PC-3 (cell line): ENCODE data around the gene GP1BB. TPM values are rescaled to one million over a fixed set of nuclear protein-coding genes. Genes with fewer than 3 reads are reported as not detected.
A peak's percentile ranks its signal among the peaks of the same experiment; 100 is the strongest.

Experiments
- ATAC-seq: fragments of 200-7000 bp; cut with Tn5 transposase; 2 replicates; pipeline ENCODE4 v1.9.1; 2020; ENCODE audit warnings: mild to moderate bottlenecking, moderate library complexity
- BruUV-seq: library from RNA; stranded (reverse); fragments of 400-500 nt; replicated peaks from 2 replicates; lab custom pipeline; 2021; lab: Mats Ljungman, UMichigan
- CTCF ChIA-PET: fragments of 300-600 bp; sonication (Branson Sonifier 250); formaldehyde crosslinking; loops from one replicate; lab custom pipeline; 2022; ENCODE audit warnings: antibody characterized with exemption; lab: Charles Lee
- POLR2A ChIA-PET: fragments of 300-600 bp; sonication (Branson Sonifier 250); formaldehyde crosslinking; loops from one replicate; lab custom pipeline; 2022; ENCODE audit warnings: antibody characterized with exemption; ENCODE audit not compliant: unreplicated experiment; lab: Charles Lee
- DNase-seq: peaks from one replicate; pipeline ENCODE4 v3.0.0-alpha.2; 2015
- H2AFZ ChIP-seq: fragments of 300-600 bp; sonication (generic); 2 replicates; pipeline ENCODE4 v1.6.0; 2016; ENCODE audit warnings: antibody characterized with exemption, low read length
- H3F3A ChIP-seq: fragments of 300-600 bp; sonication (generic); one replicate; pipeline ENCODE4 v1.6.0; 2017; ENCODE audit warnings: antibody characterized with exemption, low read length, control low read depth, mild to moderate bottlenecking; ENCODE audit not compliant: unreplicated experiment
- H3K27ac ChIP-seq: fragments of 300-600 bp; sonication (generic); 2 replicates; pipeline ENCODE4 v1.5.1; 2016; ENCODE audit warnings: mild to moderate bottlenecking, low read length
- H3K27me3 ChIP-seq: fragments of 300-600 bp; sonication (generic); 2 replicates; pipeline ENCODE4 v1.6.1; 2016; ENCODE audit warnings: low read length, mixed read lengths
- H3K36me3 ChIP-seq: fragments of 300-600 bp; sonication (generic); 2 replicates; pipeline ENCODE4 v1.6.1; 2016; ENCODE audit warnings: low read depth, mixed run types, low read length, mixed read lengths
- H3K4me1 ChIP-seq: fragments of 300-600 bp; sonication (generic); 2 replicates; pipeline ENCODE4 v1.5.1; 2016; ENCODE audit warnings: low read length; ENCODE audit not compliant: insufficient read depth
- H3K4me2 ChIP-seq: fragments of 300-600 bp; sonication (generic); 2 replicates; pipeline ENCODE4 v1.6.0; 2016; ENCODE audit warnings: low read length
- H3K4me3 ChIP-seq: fragments of 300-600 bp; sonication (generic); 2 replicates; pipeline ENCODE4 v1.5.1; 2016; ENCODE audit warnings: mild to moderate bottlenecking, low read length, mixed read lengths
- H3K79me2 ChIP-seq: fragments of 300-600 bp; sonication (generic); 2 replicates; pipeline ENCODE4 v1.6.1; 2017; ENCODE audit warnings: low read length, mixed read lengths
- H3K9ac ChIP-seq: fragments of 300-600 bp; sonication (generic); 2 replicates; pipeline ENCODE4 v1.6.0; 2016; ENCODE audit warnings: mild to moderate bottlenecking, low read length
- H3K9me2 ChIP-seq: fragments of 300-600 bp; sonication (generic); replicated peaks from 2 replicates; pipeline ENCODE4 v1.6.1; 2016; ENCODE audit warnings: mixed run types, low read length, mixed read lengths
- H3K9me3 ChIP-seq: fragments of 300-600 bp; sonication (generic); 2 replicates; pipeline ENCODE4 v1.6.1; 2016; ENCODE audit warnings: low read length, mixed read lengths
- H4K20me1 ChIP-seq: fragments of 300-600 bp; sonication (generic); 2 replicates; pipeline ENCODE4 v1.6.1; 2016; ENCODE audit warnings: low read length, mixed read lengths
- EZH2 ChIP-seq: fragments of 300-600 bp; sonication (generic); IDR thresholded peaks from one replicate; pipeline ENCODE4 v1.6.1; 2017; ENCODE audit warnings: antibody characterized with exemption, mild to moderate bottlenecking, low read length; ENCODE audit not compliant: unreplicated experiment
- EZH2phosphoT487 ChIP-seq: fragments of 300-600 bp; sonication (generic); IDR thresholded peaks from 2 replicates; pipeline ENCODE4 v1.6.1; 2018; ENCODE audit warnings: mild to moderate bottlenecking, antibody characterized with exemption, low read length, borderline replicate concordance
- intact Hi-C: fragments of 100-400 bp; cut with micrococcal nuclease; formaldehyde crosslinking; loops from 2 replicates; pipeline ENCODE4 v1.9.0; 2023
- total RNA-seq: library from RNA; depleted of rRNA; stranded (reverse); fragments of >200 nt; gene quantifications from 2 replicates; pipeline ENCODE4 v1.2.3, GENCODE V29; 2014
- TF ChIP-seq, protein P1 (sequence below): fragments of 300-600 bp; sonication (generic); conservative IDR thresholded peaks from 2 replicates; pipeline ENCODE4 v1.5.1; 2017; ENCODE audit warnings: antibody characterized with exemption, low read depth, mild to moderate bottlenecking, low read length

Gene GP1BB
- total RNA-seq, 1 experiment from 2014 or later = 0.80 TPM

DNA sequence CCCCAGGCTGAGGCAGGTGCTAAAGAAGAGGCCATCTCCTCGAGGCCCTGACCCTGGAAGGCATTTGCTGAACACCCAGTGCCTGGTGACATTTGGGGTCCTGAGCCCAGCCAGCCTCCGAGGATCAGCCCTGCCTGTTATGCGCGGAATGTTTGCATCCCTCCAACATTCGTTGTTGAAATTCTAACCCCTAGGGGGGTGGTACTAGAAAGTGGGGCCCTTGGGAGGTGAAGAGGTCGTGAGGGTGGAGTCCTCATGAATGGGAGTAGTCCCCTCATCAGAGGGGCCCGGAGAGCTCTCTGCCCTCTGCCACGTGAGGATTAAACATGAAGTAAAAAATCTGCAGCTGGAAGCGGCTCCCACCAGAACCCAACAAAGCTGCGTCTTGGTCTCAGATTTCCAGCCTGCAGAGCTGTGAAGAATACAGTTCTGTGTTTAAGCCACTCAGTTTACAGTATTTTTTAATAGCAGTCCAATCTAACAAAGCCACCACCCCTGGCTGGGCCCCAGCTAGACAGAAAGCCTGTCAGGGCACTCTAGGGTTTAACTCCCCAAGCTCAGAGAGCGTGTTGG, 44.3 kb upstream of the GP1BB start:
- Histone ChIP-seq H4K20me1 (no peaks in the 10 kb centered on the region), H3K9me2 (no peaks in the 10 kb centered on the region), H3K36me3 (no peaks in the 10 kb centered on the region), H3K9me3 (no peaks in the 10 kb centered on the region), H3K27ac (no peak overlapping the region), H2AFZ (no peak overlapping the region), H3K9ac (no peak overlapping the region), H3K4me1 (no peaks in the 10 kb centered on the region), H3F3A (no peaks in the 10 kb centered on the region), H3K4me3 (no peak overlapping the region), H3K79me2 (no peaks in the 10 kb centered on the region), H3K27me3 (no peaks in the 10 kb centered on the region), H3K4me2 (no peak overlapping the region)
- TF ChIP-seq EZH2phosphoT487 = no peak
- no peak for TF ChIP-seq EZH2
- TF ChIP-seq, protein P1, sequence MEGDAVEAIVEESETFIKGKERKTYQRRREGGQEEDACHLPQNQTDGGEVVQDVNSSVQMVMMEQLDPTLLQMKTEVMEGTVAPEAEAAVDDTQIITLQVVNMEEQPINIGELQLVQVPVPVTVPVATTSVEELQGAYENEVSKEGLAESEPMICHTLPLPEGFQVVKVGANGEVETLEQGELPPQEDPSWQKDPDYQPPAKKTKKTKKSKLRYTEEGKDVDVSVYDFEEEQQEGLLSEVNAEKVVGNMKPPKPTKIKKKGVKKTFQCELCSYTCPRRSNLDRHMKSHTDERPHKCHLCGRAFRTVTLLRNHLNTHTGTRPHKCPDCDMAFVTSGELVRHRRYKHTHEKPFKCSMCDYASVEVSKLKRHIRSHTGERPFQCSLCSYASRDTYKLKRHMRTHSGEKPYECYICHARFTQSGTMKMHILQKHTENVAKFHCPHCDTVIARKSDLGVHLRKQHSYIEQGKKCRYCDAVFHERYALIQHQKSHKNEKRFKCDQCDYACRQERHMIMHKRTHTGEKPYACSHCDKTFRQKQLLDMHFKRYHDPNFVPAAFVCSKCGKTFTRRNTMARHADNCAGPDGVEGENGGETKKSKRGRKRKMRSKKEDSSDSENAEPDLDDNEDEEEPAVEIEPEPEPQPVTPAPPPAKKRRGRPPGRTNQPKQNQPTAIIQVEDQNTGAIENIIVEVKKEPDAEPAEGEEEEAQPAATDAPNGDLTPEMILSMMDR = no peak
- intact Hi-C loops = no loop called here
- ChIA-PET POLR2A (no interaction called here), CTCF (no interaction called here)
- no peak for ATAC-seq
- DNase-seq = no peak
- BruUV-seq = no TSS peak

DNA sequence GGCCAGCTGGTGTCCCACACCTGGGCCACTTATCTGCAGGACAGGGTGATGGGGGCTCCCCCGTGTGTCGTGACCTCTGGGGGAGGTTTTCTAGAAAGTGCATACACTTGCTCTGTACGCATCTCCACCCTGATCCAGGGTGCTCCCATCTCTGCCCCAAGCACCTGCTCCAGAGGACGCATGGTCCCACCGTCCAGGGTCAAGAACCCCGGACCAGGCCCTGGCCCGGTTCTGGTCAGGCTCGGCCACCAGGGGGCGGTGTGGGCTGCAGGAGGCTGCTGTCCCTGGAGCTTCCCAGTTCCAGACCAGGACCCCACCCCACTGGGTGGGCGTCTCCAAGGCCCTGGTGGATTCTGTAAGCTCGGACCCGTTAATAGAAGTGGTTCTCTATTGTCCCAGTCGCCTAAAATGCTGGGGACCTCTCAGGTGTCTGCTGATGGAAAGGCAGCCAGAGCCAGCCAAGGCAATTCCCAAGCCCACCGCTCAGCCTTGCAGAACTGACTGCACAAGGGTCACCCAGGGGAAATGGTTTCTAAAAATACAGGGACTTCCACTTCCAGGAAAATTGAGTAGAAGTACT, 43.7 kb upstream of the GP1BB start:
- Histone ChIP-seq H3K9me2 (no peaks in the 10 kb centered on the region), H3K9ac (no peak overlapping the region), H3K79me2 (no peaks in the 10 kb centered on the region), H3F3A (no peaks in the 10 kb centered on the region), H3K4me2 (no peak overlapping the region), H3K36me3 (no peaks in the 10 kb centered on the region), H3K27me3 (no peaks in the 10 kb centered on the region), H3K27ac (no peak overlapping the region), H2AFZ (no peak overlapping the region), H4K20me1 (no peaks in the 10 kb centered on the region), H3K4me3 (no peak overlapping the region), H3K9me3 (no peaks in the 10 kb centered on the region), H3K4me1 (no peaks in the 10 kb centered on the region)
- ATAC-seq (0 out of 2 replicates have a peak, but pooled peaks have one; percentile 37), DNase-seq (peak; percentile 33)
- intact Hi-C loops = no loop called here
- TF ChIP-seq EZH2phosphoT487 = no peak
- TF ChIP-seq, protein P1 = peak; percentile 79
- no TSS peak for BruUV-seq
- ChIA-PET CTCF (no interaction called here), POLR2A (no interaction called here)

DNA sequence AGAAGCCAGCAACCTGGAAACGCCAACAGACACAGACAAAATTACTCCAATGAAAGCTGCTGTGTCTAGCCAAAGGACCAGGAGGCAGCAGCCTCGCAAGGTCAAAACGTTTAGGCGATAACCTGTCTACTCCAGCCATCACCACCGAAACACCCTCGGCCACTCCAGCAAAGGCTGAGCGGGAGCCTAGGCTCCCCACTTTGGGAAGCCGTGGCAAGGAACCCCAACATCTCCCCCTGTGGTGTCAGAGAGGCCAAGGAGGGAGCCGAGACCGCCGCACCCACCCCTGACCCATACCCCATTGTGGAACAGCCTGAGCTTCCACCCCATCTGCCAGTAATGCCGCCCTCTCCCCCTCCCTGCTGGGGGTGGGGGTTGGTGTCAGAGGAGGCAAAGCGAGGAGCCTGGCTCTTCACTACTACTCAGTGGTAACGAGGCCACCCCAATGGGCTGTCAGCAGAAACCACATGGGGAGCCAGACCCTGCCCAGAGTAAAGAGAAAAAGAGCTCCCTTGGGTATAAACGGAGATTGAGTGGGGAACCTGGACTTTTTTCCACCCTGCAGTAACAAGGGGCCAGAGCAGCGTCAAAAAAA, 43.0 kb upstream of the GP1BB start:
- H3K4me2 ChIP-seq = no peak overlapping the region
- H2AFZ ChIP-seq = no peak overlapping the region
- no peaks in the 10 kb centered on the region for H3F3A ChIP-seq
- ChIA-PET CTCF (no interaction called here), POLR2A (no interaction called here)
- intact Hi-C loops = no loop called here
- TF ChIP-seq EZH2phosphoT487 = no peak
- TF ChIP-seq, protein P1 = no peak
- no peak for TF ChIP-seq EZH2
- H3K4me3 ChIP-seq = no peak overlapping the region
- ATAC-seq (no peak), DNase-seq (no peak)
- no peaks in the 10 kb centered on the region for H3K9me3 ChIP-seq
- no TSS peak for BruUV-seq
- H3K9ac ChIP-seq = no peak overlapping the region
- H4K20me1 ChIP-seq = no peaks in the 10 kb centered on the region
- H3K79me2 ChIP-seq = no peaks in the 10 kb centered on the region
- no peaks in the 10 kb centered on the region for H3K27me3 ChIP-seq
- H3K27ac ChIP-seq = no peak overlapping the region
- H3K9me2 ChIP-seq = no peaks in the 10 kb centered on the region
- H3K4me1 ChIP-seq = no peaks in the 10 kb centered on the region
- no peaks in the 10 kb centered on the region for H3K36me3 ChIP-seq
